ENCODE results near the gene FOXO1. TPM values are rescaled to one million over a fixed set of nuclear protein-coding genes. Genes with fewer than 3 reads are reported as not detected.

Gene FOXO1
- total RNA-seq, 1 experiment from 2014 or later = 10.5 TPM

- Histone ChIP-seq H3K9me2 (ENCODE audit: insufficient read depth) (no peaks in the 10 kb centered on the region), H3K36me3 (ENCODE audit: low read depth) (no peaks in the 10 kb centered on the region), H3K4me1 (replicated peaks; ENCODE audit: insufficient read depth) (peaks cover 14% of the 10 kb centered on the region), H3K9me3 (ENCODE audit: insufficient read depth, low read depth) (no peaks in the 10 kb centered on the region), H3K4me3 (no peak overlapping the region), H3K79me2 (ENCODE audit: low read depth) (peaks cover 24% of the 10 kb centered on the region), H2AFZ (no peak overlapping the region), H3K27me3 (ENCODE audit: insufficient read depth, low read depth) (no peaks in the 10 kb centered on the region), H3F3A (ENCODE audit: insufficient read depth, low read depth) (peaks cover 7% of the 10 kb centered on the region; the same call in 1 of the 2 replicates), H3K27ac (peak overlapping the region; percentile 51), H3K4me2 (0 out of 2 replicates have a peak overlapping the region, but pooled peaks have one; percentile 40), H4K20me1 (ENCODE audit: insufficient read depth) (no peaks in the 10 kb centered on the region)
- no peak for DNase-seq
- ChIA-PET CTCF (no interaction called here), POLR2A (ENCODE audit: unreplicated experiment) (no interaction called here)
- no peak for TF ChIP-seq EZH2 (IDR thresholded peaks at IDR 0.05; ENCODE audit: low read depth)
- no peak for TF ChIP-seq CTCF (conservative IDR thresholded peaks at IDR 0.05)
- intact Hi-C loops (cut with micrococcal nuclease; ENCODE audit: unreplicated experiment) = no loop called here
- no TSS peak for BruUV-seq (replicated peaks)
Observed at GRCh38 chr13:40611004-40611403, 55.4 kb downstream of the FOXO1 start.

GRCh38 chr13:40609972-40610726 lies 56.3 kb downstream of the FOXO1 start:
- TF ChIP-seq CTCF (conservative IDR thresholded peaks at IDR 0.05) (no peak), EZH2 (IDR thresholded peaks at IDR 0.05; ENCODE audit: low read depth) (no peak)
- no peaks in the 10 kb centered on the region for H3K9me2 ChIP-seq (ENCODE audit: insufficient read depth)
- BruUV-seq (replicated peaks) = no TSS peak
- DNase-seq = peak; percentile 3 to 60
- peaks cover 24% of the 10 kb centered on the region for H3K79me2 ChIP-seq (ENCODE audit: low read depth)
- H3F3A ChIP-seq (ENCODE audit: insufficient read depth, low read depth) = peaks cover 7% of the 10 kb centered on the region; the same call in 1 of the 2 replicates
- ChIA-PET CTCF (no interaction called here), POLR2A (ENCODE audit: unreplicated experiment) (no interaction called here)
- no peaks in the 10 kb centered on the region for H4K20me1 ChIP-seq (ENCODE audit: insufficient read depth)
- H3K27ac ChIP-seq = peak overlapping the region; percentile 51
- H3K27me3 ChIP-seq (ENCODE audit: insufficient read depth, low read depth) = no peaks in the 10 kb centered on the region
- intact Hi-C loops (cut with micrococcal nuclease; ENCODE audit: unreplicated experiment) = no loop called here
- no peak overlapping the region for H2AFZ ChIP-seq
- peak overlapping the region; percentile 40 for H3K4me2 ChIP-seq
- H3K4me3 ChIP-seq = no peak overlapping the region
- H3K4me1 ChIP-seq (replicated peaks; ENCODE audit: insufficient read depth) = peaks cover 14% of the 10 kb centered on the region
- H3K9me3 ChIP-seq (ENCODE audit: insufficient read depth, low read depth) = no peaks in the 10 kb centered on the region
- H3K36me3 ChIP-seq (ENCODE audit: low read depth) = no peaks in the 10 kb centered on the region

GRCh38 chr13:40608308-40608707 lies 58.1 kb downstream of the FOXO1 start:
- Histone ChIP-seq H3K27ac (no peak overlapping the region), H3K79me2 (ENCODE audit: low read depth) (peaks cover 21% of the 10 kb centered on the region), H3K9me2 (ENCODE audit: insufficient read depth) (no peaks in the 10 kb centered on the region), H3F3A (ENCODE audit: insufficient read depth, low read depth) (peaks cover 7% of the 10 kb centered on the region; the same call in 1 of the 2 replicates), H3K36me3 (ENCODE audit: low read depth) (no peaks in the 10 kb centered on the region), H2AFZ (no peak overlapping the region), H4K20me1 (ENCODE audit: insufficient read depth) (no peaks in the 10 kb centered on the region), H3K9me3 (ENCODE audit: insufficient read depth, low read depth) (no peaks in the 10 kb centered on the region), H3K4me1 (replicated peaks; ENCODE audit: insufficient read depth) (peaks cover 14% of the 10 kb centered on the region), H3K4me3 (no peak overlapping the region), H3K27me3 (ENCODE audit: insufficient read depth, low read depth) (no peaks in the 10 kb centered on the region), H3K4me2 (no peak overlapping the region)
- intact Hi-C loops (cut with micrococcal nuclease; ENCODE audit: unreplicated experiment) = no loop called here
- no TSS peak for BruUV-seq (replicated peaks)
- no peak for TF ChIP-seq EZH2 (IDR thresholded peaks at IDR 0.05; ENCODE audit: low read depth)
- no peak for TF ChIP-seq CTCF (conservative IDR thresholded peaks at IDR 0.05)
- ChIA-PET POLR2A (ENCODE audit: unreplicated experiment) (no interaction called here), CTCF (no interaction called here)
- no peak for DNase-seq
